Gastrocnemius medialis (tissue), 4 donors: ENCODE data around the gene SIK3. TPM values are rescaled to one million over a fixed set of nuclear protein-coding genes. Genes with fewer than 3 reads are reported as not detected.

Experiments used
- ATAC-seq, 2 donors: fragments of 150-250 bp; one replicate each; pipeline ENCODE4 v1.9.1; 2016
- DNase-seq, 2 donors: peaks; one replicate each; pipeline ENCODE4 v3.0.0-alpha.2; 2019
- H3K27ac ChIP-seq, 4 donors: fragments of 200-600 bp; sonication (generic); 1 replicate in 1 of 4; 2 replicates in 3 of 4; pipeline ENCODE4 v1.5.1; 2016 to 2018; ENCODE audit warnings: mild to moderate bottlenecking in 2 of 4, moderate library complexity in 1 of 4
- H3K27me3 ChIP-seq, 3 donors: fragments of 200-600 bp; sonication (generic) in 2 of 3; 1 replicate in 1 of 3; 2 replicates in 2 of 3; pipeline versions ENCODE4 v1.5.1 to v1.6.0; 2016 to 2019; ENCODE audit warnings: mild to moderate bottlenecking in 1 of 3, moderate library complexity in 1 of 3
- H3K36me3 ChIP-seq, 2 donors: fragments of 200-600 bp; sonication (generic) in 1 of 2; one replicate each; pipeline ENCODE4 v1.5.1; 2017 to 2018
- H3K4me1 ChIP-seq, 2 donors: fragments of 200-600 bp; sonication (generic) in 1 of 2; one replicate each; pipeline ENCODE4 v1.5.1; 2016 to 2017; ENCODE audit warnings: mild to moderate bottlenecking in 2 of 2
- H3K4me3 ChIP-seq, 4 donors: fragments of 200-600 bp; sonication (generic) in 3 of 4; 1 replicate in 1 of 4; 2 replicates in 3 of 4; pipeline ENCODE4 v1.5.1; 2016 to 2019; ENCODE audit warnings: mild to moderate bottlenecking in 2 of 4
- H3K9me3 ChIP-seq, 3 donors: fragments of 200-600 bp; sonication (generic) in 2 of 3; 1 replicate in 1 of 3; 2 replicates in 2 of 3; pipeline ENCODE4 v1.5.1; 2016 to 2019
- POLR2A ChIP-seq, 2 donors: fragments of 450-650 bp; IDR thresholded peaks; one replicate each; pipeline ENCODE4 v1.6.1; 2017; ENCODE audit warnings: antibody characterized with exemption in 2 of 2, mild to moderate bottlenecking in 2 of 2, moderate library complexity in 2 of 2
- in situ Hi-C, 4 donors: fragments of 200-750 bp; cut with MboI; loops; one replicate each; pipeline versions ENCODE4 v1.15.0 to v1.8.0; 2017; ENCODE audit warnings: low sequenced_read_pairs in 4 of 4
- intact Hi-C: fragments of 100-400 bp; cut with DNase I; formaldehyde crosslinking; loops from one replicate; pipeline ENCODE4 v1.15.1; 2023; ENCODE audit warnings: low total_unique reads
- total RNA-seq, 4 donors: library from RNA; depleted of rRNA; stranded (reverse); fragments of >200 nt; gene quantifications; one replicate each; pipeline versions ENCODE4 v1.1.0 to v1.2.3, GENCODE V29; 2016
- TF ChIP-seq, protein P1 (sequence below), 5 experiments: fragments of 450-650 bp in 3 of 5; fragments of 200-600 bp in 2 of 5; sonication (generic) in 2 of 5; IDR thresholded peaks in 4 of 5; conservative IDR thresholded peaks in 1 of 5; 1 replicate in 4 of 5; 2 replicates in 1 of 5; pipeline ENCODE4 v1.5.1; 2016 to 2019; ENCODE audit warnings: antibody characterized with exemption in 5 of 5, mild to moderate bottlenecking in 3 of 5, moderate library complexity in 3 of 5

The SIK3 gene
- total RNA-seq, 4 donors from 2014 or later = 34.4 to 42.4 (median 37.2) TPM

- DNase-seq (no peak), ATAC-seq (no peak)
- Histone ChIP-seq H3K9me3 (no peaks in the 10 kb centered on the region), H3K27ac (no peak overlapping the region), H3K4me1 (peaks cover 33% of the 10 kb centered on the region in 2 donors), H3K36me3 (peaks cover 0 to 16% of the 10 kb centered on the region in 2 donors), H3K27me3 (no peaks in the 10 kb centered on the region), H3K4me3 (no peak overlapping the region)
- TF ChIP-seq, protein P1, sequence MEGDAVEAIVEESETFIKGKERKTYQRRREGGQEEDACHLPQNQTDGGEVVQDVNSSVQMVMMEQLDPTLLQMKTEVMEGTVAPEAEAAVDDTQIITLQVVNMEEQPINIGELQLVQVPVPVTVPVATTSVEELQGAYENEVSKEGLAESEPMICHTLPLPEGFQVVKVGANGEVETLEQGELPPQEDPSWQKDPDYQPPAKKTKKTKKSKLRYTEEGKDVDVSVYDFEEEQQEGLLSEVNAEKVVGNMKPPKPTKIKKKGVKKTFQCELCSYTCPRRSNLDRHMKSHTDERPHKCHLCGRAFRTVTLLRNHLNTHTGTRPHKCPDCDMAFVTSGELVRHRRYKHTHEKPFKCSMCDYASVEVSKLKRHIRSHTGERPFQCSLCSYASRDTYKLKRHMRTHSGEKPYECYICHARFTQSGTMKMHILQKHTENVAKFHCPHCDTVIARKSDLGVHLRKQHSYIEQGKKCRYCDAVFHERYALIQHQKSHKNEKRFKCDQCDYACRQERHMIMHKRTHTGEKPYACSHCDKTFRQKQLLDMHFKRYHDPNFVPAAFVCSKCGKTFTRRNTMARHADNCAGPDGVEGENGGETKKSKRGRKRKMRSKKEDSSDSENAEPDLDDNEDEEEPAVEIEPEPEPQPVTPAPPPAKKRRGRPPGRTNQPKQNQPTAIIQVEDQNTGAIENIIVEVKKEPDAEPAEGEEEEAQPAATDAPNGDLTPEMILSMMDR (IDR thresholded peaks at IDR 0.05 in 4 of 5, conservative IDR thresholded peaks at IDR 0.05 in 1 of 5) = no peak
- no peak for TF ChIP-seq POLR2A (IDR thresholded peaks at IDR 0.05)
- intact Hi-C loops = no loop called here
- in situ Hi-C loops = no loop called here
These were observed 144.5 kb downstream of the SIK3 start for GRCh38 chr11:116953530-116954285.

- ATAC-seq (no peak), DNase-seq (no peak)
- H3K4me3 ChIP-seq = no peak overlapping the region
- no peaks in the 10 kb centered on the region for H3K9me3 ChIP-seq
- H3K27ac ChIP-seq = no peak overlapping the region
- peaks cover 25 to 26% of the 10 kb centered on the region in 2 donors for H3K4me1 ChIP-seq
- no peaks in the 10 kb centered on the region for H3K27me3 ChIP-seq
- peaks cover 0 to 16% of the 10 kb centered on the region in 2 donors for H3K36me3 ChIP-seq
- in situ Hi-C loops = no loop called here
- intact Hi-C loops = no loop called here
- TF ChIP-seq, protein P1 (IDR thresholded peaks at IDR 0.05 in 4 of 5, conservative IDR thresholded peaks at IDR 0.05 in 1 of 5) = no peak
These were observed 146.5 kb downstream of the SIK3 start for GRCh38 chr11:116951762-116952161.

GRCh38 chr11:116950210-116950609, 148.0 kb downstream of the SIK3 start:
- Histone ChIP-seq H3K9me3 (no peaks in the 10 kb centered on the region), H3K27ac (no peak overlapping the region), H3K4me3 (no peak overlapping the region), H3K36me3 (peaks cover 0 to 16% of the 10 kb centered on the region in 2 donors), H3K27me3 (no peaks in the 10 kb centered on the region), H3K4me1 (peaks cover 11 to 12% of the 10 kb centered on the region in 2 donors)
- TF ChIP-seq POLR2A (IDR thresholded peaks at IDR 0.05) = no peak
- TF ChIP-seq, protein P1 (IDR thresholded peaks at IDR 0.05 in 4 of 5, conservative IDR thresholded peaks at IDR 0.05 in 1 of 5) = no peak
- intact Hi-C loops = no loop called here
- ATAC-seq (no peak), DNase-seq (no peak)
- in situ Hi-C loops = no loop called here

DNA sequence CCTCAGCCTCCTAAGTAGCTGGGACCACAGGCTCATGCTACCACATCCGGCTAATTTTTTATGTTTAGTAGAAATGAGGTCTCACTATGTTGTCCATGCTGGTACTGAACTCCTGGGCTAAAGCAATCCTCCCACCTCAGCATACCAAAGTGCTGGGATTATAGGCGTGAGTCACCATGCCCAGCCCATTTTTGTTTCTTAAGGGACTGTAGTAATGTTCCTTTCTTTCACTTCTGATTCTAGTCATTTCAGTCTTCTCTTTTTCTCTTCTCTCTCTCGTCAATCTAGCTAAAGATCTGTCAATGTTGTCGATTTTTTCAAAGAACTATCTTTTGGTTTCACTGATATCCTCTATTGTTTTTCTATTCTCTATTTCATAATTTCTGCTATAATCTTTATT, 149.8 kb downstream of the SIK3 start:
- H3K27ac ChIP-seq = no peak overlapping the region

More for the DNA sequence above, 149.8 kb downstream of the SIK3 start:
- Histone ChIP-seq H3K4me3 (no peak overlapping the region), H3K4me1 (peaks cover 0 to 2% of the 10 kb centered on the region in 2 donors), H3K36me3 (peaks cover 0 to 9% of the 10 kb centered on the region in 2 donors), H3K9me3 (no peaks in the 10 kb centered on the region), H3K27me3 (no peaks in the 10 kb centered on the region)
- ATAC-seq (no peak), DNase-seq (no peak)
- in situ Hi-C loops (no loop called here), intact Hi-C loops (no loop called here)
- no peak for TF ChIP-seq POLR2A (IDR thresholded peaks at IDR 0.05)
- TF ChIP-seq, protein P1 (IDR thresholded peaks at IDR 0.05 in 4 of 5, conservative IDR thresholded peaks at IDR 0.05 in 1 of 5) = no peak
